Calu3 (cell line): ENCODE results near the gene ITGB1. TPM values are rescaled to one million over a fixed set of nuclear protein-coding genes. Genes with fewer than 3 reads are reported as not detected.

Experiments
- BruUV-seq: library from RNA; stranded (reverse); fragments of 400-500 nt; replicated peaks from 2 replicates; lab custom pipeline; 2021; lab: Mats Ljungman, UMichigan
- CTCF ChIA-PET: fragments of 300-600 bp; sonication (Branson Sonifier 250); formaldehyde crosslinking; loops from one replicate; lab custom pipeline; 2022; ENCODE audit warnings: antibody characterized with exemption; lab: Charles Lee
- DNase-seq: peaks from one replicate; pipeline ENCODE4 v3.0.0; 2022
- H3K27ac Mint-ChIP-seq: one replicate; pipeline ENCODE4 v1.8.0; 2022; ENCODE audit warnings: mixed read lengths; ENCODE audit not compliant: unreplicated experiment
- H3K27me3 Mint-ChIP-seq: one replicate; pipeline ENCODE4 v1.8.0; 2022; ENCODE audit warnings: mixed read lengths; ENCODE audit not compliant: unreplicated experiment
- H3K36me3 Mint-ChIP-seq: one replicate; pipeline ENCODE4 v1.8.0; 2022; ENCODE audit warnings: mild to moderate bottlenecking, moderate library complexity, mixed read lengths; ENCODE audit not compliant: insufficient read depth, unreplicated experiment
- H3K4me1 Mint-ChIP-seq: one replicate; pipeline ENCODE4 v1.8.0; 2022; ENCODE audit warnings: mild to moderate bottlenecking, low read depth, mixed read lengths; ENCODE audit not compliant: unreplicated experiment
- H3K4me3 Mint-ChIP-seq: one replicate; pipeline ENCODE4 v1.8.0; 2022; ENCODE audit warnings: mild to moderate bottlenecking, low read depth, moderate library complexity, mixed read lengths; ENCODE audit not compliant: unreplicated experiment
- H3K9me3 Mint-ChIP-seq: one replicate; pipeline ENCODE4 v1.8.0; 2022; ENCODE audit warnings: low read depth, mixed read lengths; ENCODE audit not compliant: unreplicated experiment
- CTCF ChIP-seq: fragments of 200-600 bp; IDR thresholded peaks from one replicate; pipeline ENCODE4 v1.8.0; 2022; ENCODE audit warnings: antibody characterized with exemption; ENCODE audit not compliant: unreplicated experiment
- intact Hi-C: fragments of 100-400 bp; cut with micrococcal nuclease; formaldehyde crosslinking; loops from one replicate; pipeline ENCODE4 v1.10.0; 2022; ENCODE audit not compliant: unreplicated experiment
- total RNA-seq: library from RNA; stranded (reverse); gene quantifications from 2 replicates; pipeline ENCODE4 v1.2.3, GENCODE V29; 2022

The ITGB1 gene
- total RNA-seq, 1 experiment from 2014 or later: 1,455 TPM

GRCh38 chr10:32963096-32963495, 5.1 kb upstream of the ITGB1 start:
- Mint-ChIP-seq H3K36me3 (peaks cover 26% of the 10 kb centered on the region), H3K27ac (peak overlapping the region; percentile 100), H3K9me3 (no peaks in the 10 kb centered on the region), H3K27me3 (no peaks in the 10 kb centered on the region), H3K4me3 (peak overlapping the region; percentile 41), H3K4me1 (peaks cover 22% of the 10 kb centered on the region)
- no peak for DNase-seq
- no peak for TF ChIP-seq CTCF
- CTCF ChIA-PET: no interaction called here
- intact Hi-C loops: loop anchor here (5.0 kb wide), 1 partner anchor 169 kb away; no protein-coding TSS in a partner anchor
- no TSS peak for BruUV-seq

GRCh38 chr10:32962521-32962920, 4.5 kb upstream of the ITGB1 start:
- TF ChIP-seq CTCF: no peak
- no TSS peak for BruUV-seq
- H3K4me1 Mint-ChIP-seq: peaks cover 22% of the 10 kb centered on the region
- no peaks in the 10 kb centered on the region for H3K9me3 Mint-ChIP-seq
- peak overlapping the region; percentile 41 for H3K4me3 Mint-ChIP-seq
- H3K36me3 Mint-ChIP-seq: peaks cover 30% of the 10 kb centered on the region
- CTCF ChIA-PET: interaction anchor here (1.4 to 1.8 kb wide), 2 partner anchors 18 to 46 kb away, joined by 9 to 17 read pairs; no protein-coding TSS in a partner anchor
- intact Hi-C loops: loop anchor here (1.0 to 5.0 kb wide), 3 partner anchors 20 to 170 kb away; no protein-coding TSS in a partner anchor
- peak overlapping the region; percentile 100 for H3K27ac Mint-ChIP-seq
- H3K27me3 Mint-ChIP-seq: no peaks in the 10 kb centered on the region
- DNase-seq: no peak

GRCh38 chr10:32961895-32962369, 3.9 kb upstream of the ITGB1 start:
- BruUV-seq: no TSS peak
- H3K9me3 Mint-ChIP-seq: no peaks in the 10 kb centered on the region
- CTCF ChIA-PET: interaction anchor here (0.7 to 1.8 kb wide), 4 partner anchors 9 to 47 kb away, joined by 3 to 17 read pairs (median 6); no protein-coding TSS in a partner anchor
- peaks cover 36% of the 10 kb centered on the region for H3K36me3 Mint-ChIP-seq
- H3K4me3 Mint-ChIP-seq: peak overlapping the region; percentile 41
- peak overlapping the region; percentile 100 for H3K27ac Mint-ChIP-seq
- H3K27me3 Mint-ChIP-seq: no peaks in the 10 kb centered on the region
- peak; percentile 51 for DNase-seq
- no peak for TF ChIP-seq CTCF
- H3K4me1 Mint-ChIP-seq: peaks cover 22% of the 10 kb centered on the region
- intact Hi-C loops: loop anchor here (1.0 to 5.0 kb wide), 3 partner anchors 20 to 170 kb away; no protein-coding TSS in a partner anchor

GRCh38 chr10:32961343-32961894, 3.4 kb upstream of the ITGB1 start:
- Mint-ChIP-seq H3K9me3 (no peaks in the 10 kb centered on the region), H3K4me3 (peak overlapping the region; percentile 98), H3K27me3 (no peaks in the 10 kb centered on the region), H3K4me1 (peaks cover 22% of the 10 kb centered on the region), H3K36me3 (peaks cover 41% of the 10 kb centered on the region), H3K27ac (peak overlapping the region; percentile 100)
- intact Hi-C loops: loop anchor here (5.0 kb wide), 1 partner anchor 171 kb away; no protein-coding TSS in a partner anchor
- no peak for TF ChIP-seq CTCF
- no peak for DNase-seq
- BruUV-seq: no TSS peak
- CTCF ChIA-PET: interaction anchor here (0.7 to 1.8 kb wide), 4 partner anchors 9 to 48 kb away, joined by 3 to 17 read pairs (median 6); no protein-coding TSS in a partner anchor
